CD8-positive, alpha-beta memory T cell (primary cell): ENCODE results near the gene GSK3A. TPM values are rescaled to one million over a fixed set of nuclear protein-coding genes. Genes with fewer than 3 reads are reported as not detected.

Experiments used
- CTCF ChIA-PET: fragments of 350-600 bp; sonication (Branson Sonifier 250); formaldehyde crosslinking; loops from one replicate; lab custom pipeline; 2021; ENCODE audit warnings: antibody characterized with exemption; lab: Charles Lee
- POLR2A ChIA-PET: fragments of 350-600 bp; sonication (Branson Sonifier 250); formaldehyde crosslinking; loops from one replicate; lab custom pipeline; 2021; ENCODE audit warnings: antibody characterized with exemption; lab: Charles Lee
- DNase-seq, 5 donors: peaks; one replicate each; pipeline versions ENCODE4 v3.0.0 to v3.0.0-alpha.2; 2020 to 2022; ENCODE audit warnings: mixed read lengths in 1 of 5
- H3K27ac ChIP-seq: one replicate; pipeline ENCODE4 v1.7.0; 2013; ENCODE audit warnings: low read depth, mild to moderate bottlenecking, low read length, moderate library complexity
- H3K27me3 ChIP-seq: 2 replicates; pipeline ENCODE4 v1.7.0; 2013; ENCODE audit warnings: low read length, mild to moderate bottlenecking; ENCODE audit not compliant: insufficient read depth, poor library complexity, severe bottlenecking
- H3K36me3 ChIP-seq: 2 replicates; pipeline ENCODE4 v1.7.0; 2013; ENCODE audit warnings: mild to moderate bottlenecking, low read length, moderate library complexity; ENCODE audit not compliant: insufficient read depth
- H3K4me1 ChIP-seq: 2 replicates; pipeline ENCODE4 v1.7.0; 2013; ENCODE audit warnings: mild to moderate bottlenecking, low read length, moderate library complexity; ENCODE audit not compliant: insufficient read depth
- H3K4me3 ChIP-seq: 2 replicates; pipeline ENCODE4 v1.7.0; 2013; ENCODE audit warnings: mild to moderate bottlenecking, low read length
- H3K9me3 ChIP-seq: 2 replicates; pipeline ENCODE4 v1.7.0; 2013; ENCODE audit warnings: mild to moderate bottlenecking, low read length
- H3K27ac Mint-ChIP-seq, 8 donors: one replicate each; pipeline ENCODE4 v1.8.0; 2020 to 2021; ENCODE audit warnings: mixed read lengths in 8 of 8, mild to moderate bottlenecking in 6 of 8, inconsistent platforms in 3 of 8, moderate library complexity in 3 of 8
- H3K27me3 Mint-ChIP-seq, 2 donors: one replicate each; pipeline ENCODE4 v1.8.0; 2020 to 2021; ENCODE audit warnings: mixed read lengths in 2 of 2, mild to moderate bottlenecking in 1 of 2, moderate library complexity in 1 of 2
- H3K36me3 Mint-ChIP-seq, 3 donors: one replicate each; pipeline ENCODE4 v1.8.0; 2020 to 2021; ENCODE audit warnings: mixed read lengths in 3 of 3, inconsistent platforms in 1 of 3, mild to moderate bottlenecking in 1 of 3
- H3K4me1 Mint-ChIP-seq, 3 donors: one replicate each; pipeline ENCODE4 v1.8.0; 2020 to 2021; ENCODE audit warnings: mixed read lengths in 3 of 3, inconsistent platforms in 1 of 3, mild to moderate bottlenecking in 1 of 3
- H3K4me3 Mint-ChIP-seq, 7 donors: one replicate each; pipeline ENCODE4 v1.8.0; 2020 to 2021; ENCODE audit warnings: mixed read lengths in 7 of 7, mild to moderate bottlenecking in 6 of 7, moderate library complexity in 4 of 7, inconsistent platforms in 2 of 7
- H3K9me3 Mint-ChIP-seq, 5 donors: one replicate each; pipeline ENCODE4 v1.8.0; 2020 to 2022; ENCODE audit warnings: mixed read lengths in 5 of 5, mild to moderate bottlenecking in 3 of 5, moderate library complexity in 2 of 5, inconsistent platforms in 1 of 5
- polyA plus RNA-seq: library from polyadenylated mRNA; unstranded; fragments of 300-500 nt; fragmentation: Illumina TruSeq; gene quantifications from one replicate; pipeline ENCODE4 v1.2.3, GENCODE V29; 2021
- total RNA-seq, 2 experiments: library from RNA; stranded (reverse); gene quantifications; one replicate each; pipeline ENCODE4 v1.2.3, GENCODE V29; 2021

Gene GSK3A
- total and polyA plus RNA-seq, 3 experiments from 2014 or later: 23.8 to 53.5 (median 52.9) TPM

- H3K36me3 ChIP-seq: peaks cover 24% of the 10 kb centered on the region
These were observed 27.5 kb downstream of the GSK3A start for GRCh38 chr19:42214810-42215485.

DNA sequence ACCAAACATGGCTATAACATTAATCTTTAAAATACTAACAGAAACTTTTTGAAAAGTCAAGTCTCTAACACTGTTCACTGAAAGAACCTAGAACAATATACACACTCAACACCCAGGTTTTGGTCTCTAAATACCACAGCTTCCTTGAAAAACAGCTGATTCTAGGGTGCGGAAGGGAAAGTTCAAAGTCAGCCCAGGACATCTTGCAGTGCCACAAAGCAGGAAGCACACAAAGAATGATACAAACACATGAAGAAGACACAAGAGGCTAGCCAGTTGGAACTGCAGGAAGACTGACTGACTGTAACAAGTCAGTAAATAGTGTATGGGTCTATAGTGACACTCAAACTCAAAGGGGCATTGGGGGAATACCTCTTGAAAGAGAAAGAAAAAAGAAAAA is 29.5 kb downstream of the GSK3A start:
- peaks cover 57 to 71% (median 68%) of the 10 kb centered on the region in 3 donors for H3K4me1 Mint-ChIP-seq
- H3K9me3 Mint-ChIP-seq: peaks cover 0 to 1% (median 0%) of the 10 kb centered on the region in 5 donors
- peak overlapping the region; percentile 19 to 88 (median 50) for H3K27ac Mint-ChIP-seq
- no peak overlapping the region for H3K27ac ChIP-seq
- H3K36me3 ChIP-seq: peaks cover 42% of the 10 kb centered on the region
- no peak for DNase-seq
- peaks cover 54% of the 10 kb centered on the region for H3K4me1 ChIP-seq
- H3K4me3 ChIP-seq: no peak overlapping the region
- H3K4me3 Mint-ChIP-seq: peak overlapping the region in 6 of 7 donors; percentile 6 to 68 (median 44)
- no peaks in the 10 kb centered on the region for H3K9me3 ChIP-seq
- H3K27me3 ChIP-seq: no peaks in the 10 kb centered on the region
- POLR2A ChIA-PET: interaction anchor here (0.8 kb wide), 1 partner anchor 39 kb away, joined by 3 read pairs; no protein-coding TSS in a partner anchor
- CTCF ChIA-PET: no interaction called here
- H3K27me3 Mint-ChIP-seq: peaks cover 0 to 3% of the 10 kb centered on the region in 2 donors
- H3K36me3 Mint-ChIP-seq: peaks cover 7 to 83% (median 20%) of the 10 kb centered on the region in 3 donors

More at GRCh38 chr19:42214810-42215485, 27.5 kb downstream of the GSK3A start:
- no peak for DNase-seq
- POLR2A ChIA-PET: interaction anchor here (1.1 to 1.4 kb wide), 3 partner anchors 16 to 81 kb away, joined by 3 to 5 read pairs (median 4); partner anchors contain the start of gene GSK3A
- H3K9me3 ChIP-seq: no peaks in the 10 kb centered on the region
- peak overlapping the region; percentile 36 to 96 (median 83) for H3K27ac Mint-ChIP-seq
- H3K27ac ChIP-seq: no peak overlapping the region
- H3K27me3 Mint-ChIP-seq: peaks cover 0 to 3% of the 10 kb centered on the region in 2 donors
- H3K27me3 ChIP-seq: no peaks in the 10 kb centered on the region
- CTCF ChIA-PET: interaction anchor here (0.8 to 2.5 kb wide), 8 partner anchors 8 to 106 kb away, joined by 3 to 10 read pairs (median 4); no protein-coding TSS in a partner anchor
- H3K4me3 ChIP-seq: no peak overlapping the region
- H3K4me1 ChIP-seq: peaks cover 65% of the 10 kb centered on the region
- peaks cover 0 to 1% (median 0%) of the 10 kb centered on the region in 5 donors for H3K9me3 Mint-ChIP-seq
- H3K4me1 Mint-ChIP-seq: peaks cover 58 to 69% (median 63%) of the 10 kb centered on the region in 3 donors
- peaks cover 2 to 64% (median 11%) of the 10 kb centered on the region in 3 donors for H3K36me3 Mint-ChIP-seq
- peak overlapping the region; percentile 85 to 99 (median 97) for H3K4me3 Mint-ChIP-seq

DNA sequence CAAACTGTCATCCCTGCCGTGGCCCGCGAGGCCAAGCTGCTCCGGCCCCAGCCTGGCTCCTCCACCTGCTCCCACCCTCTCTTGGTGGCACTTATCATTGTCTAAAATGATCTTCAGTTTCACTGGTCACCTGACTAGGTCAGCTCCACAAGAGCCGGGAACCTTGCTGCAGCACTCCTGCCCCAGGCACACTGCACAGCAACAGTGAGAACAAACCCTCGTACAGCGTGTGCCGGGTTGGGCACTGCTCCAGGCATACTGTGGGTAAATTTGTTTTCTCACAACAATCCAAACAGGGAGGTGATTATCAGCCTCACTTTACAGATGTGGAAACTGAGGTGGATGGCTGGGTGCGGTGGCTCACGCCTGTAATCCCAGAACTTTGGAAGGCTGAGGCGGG is 33.8 kb downstream of the GSK3A start:
- CTCF ChIA-PET: interaction anchor here (1.8 kb wide), 1 partner anchor 71 kb away, joined by 3 read pairs; no protein-coding TSS in a partner anchor
- POLR2A ChIA-PET: interaction anchor here (0.9 kb wide), 1 partner anchor 8 kb away, joined by 3 read pairs; no protein-coding TSS in a partner anchor

GRCh38 chr19:42207767-42208271 is 34.6 kb downstream of the GSK3A start:
- Histone ChIP-seq H3K27me3 (no peaks in the 10 kb centered on the region), H3K36me3 (peaks cover 62% of the 10 kb centered on the region), H3K4me3 (no peak overlapping the region), H3K4me1 (peaks cover 48% of the 10 kb centered on the region), H3K27ac (no peak overlapping the region), H3K9me3 (no peaks in the 10 kb centered on the region)
- Mint-ChIP-seq H3K9me3 (no peaks in the 10 kb centered on the region), H3K4me3 (peak overlapping the region in 5 of 7 donors; percentile 46 to 84 (median 60)), H3K36me3 (peaks cover 12 to 88% (median 25%) of the 10 kb centered on the region in 3 donors), H3K27me3 (no peaks in the 10 kb centered on the region), H3K27ac (peak overlapping the region; percentile 59 to 94 (median 90)), H3K4me1 (peaks cover 54 to 75% (median 71%) of the 10 kb centered on the region in 3 donors)
- ChIA-PET POLR2A (interaction anchor here (0.9 kb wide), 1 partner anchor 9 kb away, joined by 3 read pairs; no protein-coding TSS in a partner anchor), CTCF (interaction anchor here (1.0 to 2.5 kb wide), 4 partner anchors 8 to 99 kb away, joined by 3 to 10 read pairs (median 4); no protein-coding TSS in a partner anchor)
- DNase-seq: peak in 1 of 5 donors; percentile 42

More for the DNA sequence above, 33.8 kb downstream of the GSK3A start:
- Mint-ChIP-seq H3K9me3 (no peaks in the 10 kb centered on the region), H3K4me3 (peak overlapping the region in 1 of 7 donors; percentile 48), H3K4me1 (peaks cover 54 to 75% (median 71%) of the 10 kb centered on the region in 3 donors), H3K27me3 (no peaks in the 10 kb centered on the region), H3K27ac (peak overlapping the region in 6 of 8 donors; percentile 23 to 95 (median 56)), H3K36me3 (peaks cover 12 to 88% (median 24%) of the 10 kb centered on the region in 3 donors)
- H3K4me3 ChIP-seq: no peak overlapping the region
- H3K27me3 ChIP-seq: no peaks in the 10 kb centered on the region
- H3K27ac ChIP-seq: no peak overlapping the region
- peaks cover 64% of the 10 kb centered on the region for H3K36me3 ChIP-seq
- DNase-seq: no peak
- H3K9me3 ChIP-seq: no peaks in the 10 kb centered on the region
- peaks cover 48% of the 10 kb centered on the region for H3K4me1 ChIP-seq

DNA sequence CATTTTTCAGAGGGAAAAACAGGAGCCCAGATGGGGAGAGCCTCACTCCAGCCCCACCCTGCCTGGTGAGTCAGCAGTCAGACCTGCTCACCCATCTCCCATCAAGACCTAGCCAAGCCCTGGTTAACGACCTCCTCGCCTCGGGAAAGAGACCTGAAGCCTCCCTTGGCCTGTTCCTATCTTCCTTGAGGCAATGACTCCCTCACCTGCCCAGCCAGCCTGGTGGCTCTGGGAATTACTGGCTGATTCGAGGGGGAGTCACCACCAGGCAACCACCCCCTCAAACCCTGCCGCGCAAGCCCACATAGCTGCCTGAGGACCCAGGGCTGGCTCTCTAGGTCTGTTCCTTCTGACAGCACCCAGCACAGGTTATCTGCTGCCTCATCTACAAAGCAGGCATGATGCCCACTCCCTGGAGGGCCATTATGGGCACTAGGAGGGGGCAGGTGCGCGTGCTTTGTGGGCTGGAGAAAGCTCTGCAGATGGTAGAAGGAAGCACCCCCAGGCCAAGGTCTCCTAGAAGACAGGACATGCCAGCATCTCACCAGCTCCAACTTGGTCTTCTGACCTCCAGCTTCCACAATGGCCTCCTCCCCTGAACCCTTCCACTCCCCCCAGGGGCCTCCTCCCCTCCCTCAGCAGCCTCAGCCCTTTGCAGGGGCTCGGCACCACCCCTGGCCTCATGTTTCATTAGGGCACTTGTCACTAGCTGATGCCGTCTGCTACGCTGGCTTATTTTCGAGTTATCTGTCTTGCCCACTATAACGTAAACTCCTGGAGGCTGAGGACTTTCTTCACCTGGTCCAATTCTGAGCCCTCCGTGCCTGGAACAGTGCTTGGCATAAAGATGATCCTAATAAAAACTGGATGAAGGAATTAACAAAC is 35.3 kb downstream of the GSK3A start:
- Mint-ChIP-seq H3K36me3 (peaks cover 14 to 88% (median 25%) of the 10 kb centered on the region in 3 donors), H3K4me3 (peak overlapping the region in 4 of 7 donors; percentile 46 to 84 (median 60)), H3K9me3 (no peaks in the 10 kb centered on the region), H3K27me3 (no peaks in the 10 kb centered on the region), H3K4me1 (peaks cover 56 to 75% (median 72%) of the 10 kb centered on the region in 3 donors), H3K27ac (peak overlapping the region; percentile 59 to 94 (median 90))
- CTCF ChIA-PET: interaction anchor here (1.0 to 2.5 kb wide), 6 partner anchors 9 to 99 kb away, joined by 3 to 10 read pairs (median 4); no protein-coding TSS in a partner anchor
- POLR2A ChIA-PET: no interaction called here
- Histone ChIP-seq H3K36me3 (peaks cover 64% of the 10 kb centered on the region), H3K4me1 (peaks cover 48% of the 10 kb centered on the region), H3K9me3 (no peaks in the 10 kb centered on the region), H3K4me3 (no peak overlapping the region), H3K27ac (peak overlapping the region; percentile 11), H3K27me3 (no peaks in the 10 kb centered on the region)
- no peak for DNase-seq

DNA sequence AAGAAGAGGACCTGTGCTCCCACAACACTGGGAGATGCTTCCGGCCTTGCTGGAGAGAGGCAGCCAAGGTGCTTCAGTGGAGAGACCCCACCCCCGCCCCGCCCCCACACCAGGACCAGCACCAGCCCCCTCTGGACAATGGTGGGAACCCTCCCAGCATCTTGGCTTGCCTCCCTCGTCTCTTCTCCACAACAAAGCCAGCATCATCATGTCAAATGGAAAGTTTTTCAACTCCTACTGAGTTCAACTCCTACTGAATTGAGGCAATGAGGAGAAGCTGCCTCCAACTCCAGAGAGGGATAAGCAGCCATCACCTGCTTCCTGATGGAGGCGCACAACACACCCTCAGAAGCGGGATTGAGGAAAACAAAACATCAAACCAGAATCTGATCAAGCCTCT is 37.7 kb downstream of the GSK3A start:
- H3K4me3 ChIP-seq: no peak overlapping the region
- no peaks in the 10 kb centered on the region for H3K9me3 Mint-ChIP-seq
- peak overlapping the region; percentile 30 to 97 (median 84) for H3K27ac Mint-ChIP-seq
- H3K36me3 ChIP-seq: peaks cover 57% of the 10 kb centered on the region
- peaks cover 76 to 93% (median 90%) of the 10 kb centered on the region in 3 donors for H3K4me1 Mint-ChIP-seq
- H3K36me3 Mint-ChIP-seq: peaks cover 11 to 90% (median 21%) of the 10 kb centered on the region in 3 donors
- H3K4me1 ChIP-seq: peaks cover 72% of the 10 kb centered on the region
- no peaks in the 10 kb centered on the region for H3K27me3 Mint-ChIP-seq
- no peaks in the 10 kb centered on the region for H3K27me3 ChIP-seq
- ChIA-PET CTCF (interaction anchor here (0.9 kb wide), 1 partner anchor 72 kb away, joined by 3 read pairs; no protein-coding TSS in a partner anchor), POLR2A (no interaction called here)
- peak overlapping the region in 2 of 7 donors; percentile 17 to 48 for H3K4me3 Mint-ChIP-seq
- DNase-seq: no peak
- no peaks in the 10 kb centered on the region for H3K9me3 ChIP-seq
- H3K27ac ChIP-seq: no peak overlapping the region

DNA sequence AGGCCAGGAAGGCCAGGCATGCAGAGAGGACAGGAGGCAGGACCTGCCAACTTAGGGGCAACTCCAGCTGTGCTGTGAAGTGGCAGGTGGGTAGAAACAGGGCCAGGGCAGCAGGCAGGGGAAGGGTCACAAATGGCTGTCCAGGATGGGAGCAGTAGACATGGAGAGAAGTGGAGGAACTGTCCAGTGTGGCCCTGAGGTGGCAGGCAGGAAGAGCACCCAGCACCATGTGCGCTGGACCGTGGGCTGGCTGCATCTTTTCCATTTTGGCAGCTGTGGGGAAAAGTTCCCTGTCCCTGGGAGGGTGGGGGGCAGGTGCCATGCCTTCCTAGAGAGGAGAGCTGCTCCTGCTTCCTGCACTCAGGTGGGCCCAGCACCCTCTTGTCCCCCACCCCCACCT is 38.7 kb downstream of the GSK3A start:
- no peaks in the 10 kb centered on the region for H3K27me3 Mint-ChIP-seq
- H3K27me3 ChIP-seq: no peaks in the 10 kb centered on the region
- H3K9me3 ChIP-seq: no peaks in the 10 kb centered on the region
- no peak overlapping the region for H3K4me3 ChIP-seq
- peaks cover 80 to 95% (median 93%) of the 10 kb centered on the region in 3 donors for H3K4me1 Mint-ChIP-seq
- H3K36me3 Mint-ChIP-seq: peaks cover 8 to 89% (median 24%) of the 10 kb centered on the region in 3 donors
- DNase-seq: no peak
- peak overlapping the region; percentile 85 to 98 (median 94) for H3K27ac Mint-ChIP-seq
- peak overlapping the region in 2 of 7 donors; percentile 26 to 61 for H3K4me3 Mint-ChIP-seq
- peaks cover 82% of the 10 kb centered on the region for H3K4me1 ChIP-seq
- H3K36me3 ChIP-seq: peaks cover 49% of the 10 kb centered on the region
- no peak overlapping the region for H3K27ac ChIP-seq
- POLR2A ChIA-PET: interaction anchor here (0.6 kb wide), 1 partner anchor 39 kb away, joined by 3 read pairs; no protein-coding TSS in a partner anchor
- CTCF ChIA-PET: interaction anchor here (0.9 kb wide), 1 partner anchor 71 kb away, joined by 3 read pairs; no protein-coding TSS in a partner anchor
- H3K9me3 Mint-ChIP-seq: no peaks in the 10 kb centered on the region
